NCI-H2171 (cell line): ENCODE results near the gene NPFF.
A peak's percentile ranks its signal among the peaks of the same experiment; 100 is the strongest.
"Not testable (repeated sequence)": the region's sequence is repeated elsewhere in the genome, so short reads cannot be mapped to it uniquely, and the experiment has no call there.

Experiments
- DNase-seq: peaks from one replicate; lab custom pipeline; 2025; lab: John Stamatoyannopoulos, UW

NPFF gene

GRCh38 chr12:53506881-53507602 is at the start of gene NPFF:
NPFF (minus strand) TSS chr12:53507484; CDS start chr12:53507474, 10 bp downstream.
- DNase-seq = no peak

GRCh38 chr12:53552361-53553327 is 45.4 kb upstream of the NPFF start:
- no peak for DNase-seq

GRCh38 chr12:53551889-53552291 is 44.6 kb upstream of the NPFF start:
- DNase-seq = no peak

- DNase-seq = no peak
Observed at GRCh38 chr12:53550595-53550994, 43.3 kb upstream of the NPFF start.

- not testable (repeated sequence) for DNase-seq
Observed at GRCh38 chr12:53550131-53550530, 42.8 kb upstream of the NPFF start.

GRCh38 chr12:53548354-53548753 is 41.1 kb upstream of the NPFF start:
- not testable (repeated sequence) for DNase-seq

GRCh38 chr12:53543539-53543938 is 36.3 kb upstream of the NPFF start:
- DNase-seq = peak; percentile 21

- no peak for DNase-seq
Observed at GRCh38 chr12:53539526-53539925, 32.2 kb upstream of the NPFF start.

- DNase-seq = no peak
Observed at GRCh38 chr12:53538209-53538689, 31.0 kb upstream of the NPFF start.

GRCh38 chr12:53536962-53537361 is 29.7 kb upstream of the NPFF start:
- DNase-seq = no peak

GRCh38 chr12:53533471-53533870 is 26.2 kb upstream of the NPFF start:
- no peak for DNase-seq

GRCh38 chr12:53532524-53533445 is 25.5 kb upstream of the NPFF start:
- peak; percentile 38 for DNase-seq

- no peak for DNase-seq
Observed at GRCh38 chr12:53532021-53532420, 24.7 kb upstream of the NPFF start.

GRCh38 chr12:53530920-53531319 is 23.6 kb upstream of the NPFF start:
- DNase-seq = no peak

GRCh38 chr12:53530061-53530460 is 22.8 kb upstream of the NPFF start:
- peak; percentile 74 for DNase-seq

GRCh38 chr12:53524476-53524875 is 17.2 kb upstream of the NPFF start:
- no peak for DNase-seq

- no peak for DNase-seq
Observed at GRCh38 chr12:53523131-53523530, 15.8 kb upstream of the NPFF start.

- no peak for DNase-seq
Observed at GRCh38 chr12:53518381-53518780, 11.1 kb upstream of the NPFF start.

- DNase-seq = no peak
Observed at GRCh38 chr12:53516758-53517455, 9.6 kb upstream of the NPFF start.

- no peak for DNase-seq
Observed at GRCh38 chr12:53515291-53515680, 8.0 kb upstream of the NPFF start.

GRCh38 chr12:53514628-53515290 is 7.5 kb upstream of the NPFF start:
- DNase-seq = peak; percentile 22
